SK-N-SH treated with all-trans-retinoic acid at 6 μM for 48 hours (cell line): ENCODE results near the gene KLC1.

Source experiments
- ARNTL ChIP-seq: fragments of 450-650 bp; formaldehyde crosslinking; IDR thresholded peaks from 2 replicates; pipeline ENCODE4 v1.5.0; 2020; ENCODE audit warnings: low read depth, mild to moderate bottlenecking, moderate library complexity, borderline replicate concordance
- TCF4 ChIP-seq: fragments of 250-450 bp; sonication (Bioruptor Pico); IDR thresholded peaks from 2 replicates; pipeline ENCODE4 v1.8.0; 2021; ENCODE audit warnings: mild to moderate bottlenecking, moderate library complexity, borderline replicate concordance

GRCh38 chr14:103607822-103608221, 21.2 kb upstream of the KLC1 start:
- no peak for TF ChIP-seq TCF4 (CRISPR knock-in tag)
- no peak for TF ChIP-seq ARNTL (CRISPR knock-in tag)
